OCI-LY3 (cell line): ENCODE measurements around the gene ABCG1.

ENCODE experiments used
- H2AFZ ChIP-seq: fragments of 200-600, 300-600 bp; shearing (Covaris generic); 2 replicates; pipeline ENCODE4 v1.6.0; 2014; ENCODE audit warnings: antibody characterized with exemption, low read depth, low read length
- H3K27ac ChIP-seq: fragments of 200-600, 300-600 bp; sonication (generic); 2 replicates; pipeline ENCODE4 v1.5.1; 2014; ENCODE audit warnings: mild to moderate bottlenecking, low read length, moderate library complexity, mixed read lengths
- H3K27me3 ChIP-seq: fragments of 200-600, 300-600 bp; sonication (generic); 2 replicates; pipeline ENCODE4 v1.6.1; 2014; ENCODE audit warnings: low read depth, low read length, mixed read lengths
- H3K36me3 ChIP-seq: fragments of 200-600, 300-600 bp; sonication (generic); replicated peaks from 2 replicates; pipeline ENCODE3; 2014; ENCODE audit warnings: low read depth, low read length, mixed read lengths
- H3K4me1 ChIP-seq: fragments of 300-600, 200-600 bp; sonication (generic); 2 replicates; pipeline ENCODE4 v1.6.1; 2014; ENCODE audit warnings: low read length, mixed read lengths
- H3K4me2 ChIP-seq: fragments of 200-600, 300-600 bp; sonication (generic); 2 replicates; pipeline ENCODE4 v1.6.1; 2014; ENCODE audit warnings: low read length, mixed read lengths
- H3K4me3 ChIP-seq: fragments of 300-600, 200-600 bp; sonication (generic); 2 replicates; pipeline ENCODE4 v1.5.1; 2014; ENCODE audit warnings: antibody characterized with exemption, mild to moderate bottlenecking, low read length, moderate library complexity
- H3K79me2 ChIP-seq: fragments of 300-600, 200-600 bp; shearing (Covaris generic); 2 replicates; pipeline ENCODE4 v1.6.1; 2014; ENCODE audit warnings: mild to moderate bottlenecking, low read length, mixed read lengths
- H3K9ac ChIP-seq: fragments of 300-600, 200-600 bp; shearing (Covaris generic); 2 replicates; pipeline ENCODE4 v1.6.0; 2014; ENCODE audit warnings: mild to moderate bottlenecking, low read length, moderate library complexity
- H3K9me3 ChIP-seq: fragments of 200-600, 300-600 bp; shearing (Covaris generic); 2 replicates; pipeline ENCODE4 v1.6.1; 2014; ENCODE audit warnings: low read length, mixed read lengths; ENCODE audit not compliant: insufficient read depth
- H4K20me1 ChIP-seq: fragments of 200-600, 300-600 bp; sonication (generic); 2 replicates; pipeline ENCODE4 v1.6.1; 2016; ENCODE audit warnings: low read length, mixed read lengths; ENCODE audit not compliant: insufficient read depth
- CTCF ChIP-seq: fragments of 200-600, 300-600 bp; sonication (generic); IDR thresholded peaks from 2 replicates; pipeline ENCODE4 v1.5.1; 2014; ENCODE audit warnings: antibody characterized with exemption, low read length, low read depth
- EZH2phosphoT487 ChIP-seq: fragments of 200-600 bp; shearing (Covaris generic); IDR thresholded peaks from 2 replicates; pipeline ENCODE4 v1.6.1; 2018; ENCODE audit warnings: antibody characterized with exemption, mixed run types, low read depth

ABCG1 gene

GRCh38 chr21:42272109-42272962 is 53.4 kb downstream of the ABCG1 start:
- Histone ChIP-seq H4K20me1 (no peaks in the 10 kb centered on the region), H3K79me2 (no peaks in the 10 kb centered on the region), H3K4me1 (no peaks in the 10 kb centered on the region), H3K4me3 (no peak overlapping the region), H3K4me2 (no peak overlapping the region), H3K27ac (no peak overlapping the region), H3K9ac (no peak overlapping the region), H3K36me3 (no peaks in the 10 kb centered on the region), H2AFZ (no peak overlapping the region), H3K9me3 (no peaks in the 10 kb centered on the region), H3K27me3 (no peaks in the 10 kb centered on the region)
- no peak for TF ChIP-seq EZH2phosphoT487
- TF ChIP-seq CTCF = no peak

- H3K9me3 ChIP-seq = no peaks in the 10 kb centered on the region
- H2AFZ ChIP-seq = no peak overlapping the region
- H3K27me3 ChIP-seq = peaks cover 4% of the 10 kb centered on the region; the same call in 1 of the 2 replicates
- no peak overlapping the region for H3K4me2 ChIP-seq
- H3K4me1 ChIP-seq = no peaks in the 10 kb centered on the region
- no peaks in the 10 kb centered on the region for H3K79me2 ChIP-seq
- TF ChIP-seq EZH2phosphoT487 (no peak), CTCF (no peak)
- H3K36me3 ChIP-seq = no peaks in the 10 kb centered on the region
- no peak overlapping the region for H3K4me3 ChIP-seq
- no peak overlapping the region for H3K27ac ChIP-seq
- H4K20me1 ChIP-seq = no peaks in the 10 kb centered on the region
- no peak overlapping the region for H3K9ac ChIP-seq
Observed at GRCh38 chr21:42272984-42273600, 54.2 kb downstream of the ABCG1 start.

GRCh38 chr21:42276076-42276475 is 57.1 kb downstream of the ABCG1 start:
- no peak overlapping the region for H3K9ac ChIP-seq
- no peaks in the 10 kb centered on the region for H3K36me3 ChIP-seq
- H3K4me2 ChIP-seq = no peak overlapping the region
- H3K27ac ChIP-seq = no peak overlapping the region
- H3K79me2 ChIP-seq = no peaks in the 10 kb centered on the region
- no peak for TF ChIP-seq EZH2phosphoT487
- TF ChIP-seq CTCF = no peak
- no peak overlapping the region for H2AFZ ChIP-seq
- no peaks in the 10 kb centered on the region for H4K20me1 ChIP-seq
- H3K27me3 ChIP-seq = peaks cover 5% of the 10 kb centered on the region; the same call in 1 of the 2 replicates
- H3K4me1 ChIP-seq = no peaks in the 10 kb centered on the region
- H3K9me3 ChIP-seq = no peaks in the 10 kb centered on the region
- no peak overlapping the region for H3K4me3 ChIP-seq

- H3K4me1 ChIP-seq = no peaks in the 10 kb centered on the region
- no peak overlapping the region for H3K27ac ChIP-seq
- H3K36me3 ChIP-seq = no peaks in the 10 kb centered on the region
- no peaks in the 10 kb centered on the region for H3K9me3 ChIP-seq
- H3K4me3 ChIP-seq = no peak overlapping the region
- no peaks in the 10 kb centered on the region for H4K20me1 ChIP-seq
- H3K4me2 ChIP-seq = no peak overlapping the region
- TF ChIP-seq EZH2phosphoT487 (no peak), CTCF (no peak)
- H3K27me3 ChIP-seq = peaks cover 5% of the 10 kb centered on the region; the same call in 1 of the 2 replicates
- H2AFZ ChIP-seq = no peak overlapping the region
- no peak overlapping the region for H3K9ac ChIP-seq
- no peaks in the 10 kb centered on the region for H3K79me2 ChIP-seq
Observed at GRCh38 chr21:42276526-42277154, 57.7 kb downstream of the ABCG1 start.
